ENCODE results near the gene MSH5.

DNA sequence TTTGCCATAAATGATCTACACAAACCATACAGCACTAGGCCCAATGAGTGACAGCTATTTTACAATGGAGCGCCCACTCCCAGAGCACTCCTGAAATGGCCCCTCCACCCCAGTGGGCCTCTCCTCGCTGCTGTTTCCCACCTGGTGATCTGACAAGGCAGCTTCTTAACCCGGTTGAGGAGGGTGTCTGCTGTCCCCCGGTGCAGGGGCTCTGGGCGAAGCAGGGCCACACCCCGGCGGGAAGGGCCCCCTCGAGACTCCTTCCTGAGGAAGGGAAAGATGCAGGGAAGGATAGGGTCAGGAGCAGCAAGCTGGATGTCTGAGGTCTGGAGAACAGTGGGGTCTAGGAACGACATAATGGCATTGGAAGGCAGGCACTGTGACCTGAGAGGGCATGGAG lies 46.9 kb upstream of the MSH5 start:
- TF ChIP-seq, protein P1, sequence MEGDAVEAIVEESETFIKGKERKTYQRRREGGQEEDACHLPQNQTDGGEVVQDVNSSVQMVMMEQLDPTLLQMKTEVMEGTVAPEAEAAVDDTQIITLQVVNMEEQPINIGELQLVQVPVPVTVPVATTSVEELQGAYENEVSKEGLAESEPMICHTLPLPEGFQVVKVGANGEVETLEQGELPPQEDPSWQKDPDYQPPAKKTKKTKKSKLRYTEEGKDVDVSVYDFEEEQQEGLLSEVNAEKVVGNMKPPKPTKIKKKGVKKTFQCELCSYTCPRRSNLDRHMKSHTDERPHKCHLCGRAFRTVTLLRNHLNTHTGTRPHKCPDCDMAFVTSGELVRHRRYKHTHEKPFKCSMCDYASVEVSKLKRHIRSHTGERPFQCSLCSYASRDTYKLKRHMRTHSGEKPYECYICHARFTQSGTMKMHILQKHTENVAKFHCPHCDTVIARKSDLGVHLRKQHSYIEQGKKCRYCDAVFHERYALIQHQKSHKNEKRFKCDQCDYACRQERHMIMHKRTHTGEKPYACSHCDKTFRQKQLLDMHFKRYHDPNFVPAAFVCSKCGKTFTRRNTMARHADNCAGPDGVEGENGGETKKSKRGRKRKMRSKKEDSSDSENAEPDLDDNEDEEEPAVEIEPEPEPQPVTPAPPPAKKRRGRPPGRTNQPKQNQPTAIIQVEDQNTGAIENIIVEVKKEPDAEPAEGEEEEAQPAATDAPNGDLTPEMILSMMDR (IDR thresholded peaks at IDR 0.05) = no peak
- TF ChIP-seq POLR2A (IDR thresholded peaks at IDR 0.05) = no peak
